ENCODE data around the gene PSME2.
A peak's percentile ranks its signal among the peaks of the same experiment; 100 is the strongest.

Gene PSME2

GRCh38 chr14:24135834-24136683 is 10.4 kb downstream of the PSME2 start, which contains the start of gene PSME1:
TSS of gene PSME1 (plus strand) at chr14:24136194. CDS start at chr14:24136263, 69 bp downstream.
- peak; percentile 83 for DNase-seq (ENCODE audit: low read depth)

GRCh38 chr14:24135584-24135833 is 10.9 kb downstream of the PSME2 start:
- DNase-seq (ENCODE audit: low read depth) = no peak

GRCh38 chr14:24133735-24134134 is 12.7 kb downstream of the PSME2 start:
- DNase-seq (ENCODE audit: low read depth) = no peak

- DNase-seq (ENCODE audit: low read depth) = no peak
Observed at GRCh38 chr14:24132976-24133375, 13.4 kb downstream of the PSME2 start.

GRCh38 chr14:24132061-24132685 is 14.2 kb downstream of the PSME2 start:
- DNase-seq (ENCODE audit: low read depth) = no peak

- DNase-seq (ENCODE audit: low read depth) = no peak
Observed at GRCh38 chr14:24131549-24131966, 14.9 kb downstream of the PSME2 start.

GRCh38 chr14:24130717-24131548 is 15.5 kb downstream of the PSME2 start:
- no peak for DNase-seq (ENCODE audit: low read depth)

- DNase-seq (ENCODE audit: low read depth) = no peak
Observed at GRCh38 chr14:24130380-24130716, 16.1 kb downstream of the PSME2 start, which contains the start of gene FITM1. TSS of gene FITM1 (plus strand) at chr14:24130659. CDS start at chr14:24131564, 905 bp downstream.

- no peak for DNase-seq (ENCODE audit: low read depth)
Observed at GRCh38 chr14:24129410-24129998, 16.9 kb downstream of the PSME2 start.

GRCh38 chr14:24127673-24128072 is 18.7 kb downstream of the PSME2 start:
- no peak for DNase-seq (ENCODE audit: low read depth)

- DNase-seq (ENCODE audit: low read depth) = no peak
Observed at GRCh38 chr14:24126939-24127338, 19.5 kb downstream of the PSME2 start.

- no peak for DNase-seq (ENCODE audit: low read depth)
Observed at GRCh38 chr14:24123424-24124417, 22.7 kb downstream of the PSME2 start.

GRCh38 chr14:24122898-24123297 is 23.5 kb downstream of the PSME2 start:
- no peak for DNase-seq (ENCODE audit: low read depth)

GRCh38 chr14:24122416-24122815 is 24.0 kb downstream of the PSME2 start:
- no peak for DNase-seq (ENCODE audit: low read depth)

- DNase-seq (ENCODE audit: low read depth) = no peak
Observed at GRCh38 chr14:24121210-24121609, 25.2 kb downstream of the PSME2 start.

GRCh38 chr14:24119691-24120090 is 26.7 kb downstream of the PSME2 start:
- DNase-seq (ENCODE audit: low read depth) = no peak

- no peak for DNase-seq (ENCODE audit: low read depth)
Observed at GRCh38 chr14:24117179-24117578, 29.2 kb downstream of the PSME2 start.

- DNase-seq (ENCODE audit: low read depth) = no peak
Observed at GRCh38 chr14:24116128-24116814, 30.1 kb downstream of the PSME2 start.

- no peak for DNase-seq (ENCODE audit: low read depth)
Observed at GRCh38 chr14:24115422-24116127, 30.8 kb downstream of the PSME2 start.

All from stimulated activated CD8-positive, alpha-beta memory T cell treated with anti-CD3 and anti-CD28 coated beads, Interleukin-7, amount 100 ng/mL, for 24 hours (primary cell).